Measurements from ENCODE around the gene CHST5. TPM values are rescaled to one million over a fixed set of nuclear protein-coding genes. Genes with fewer than 3 reads are reported as not detected.

The CHST5 gene
- total RNA-seq, 2 experiments from 2014 or later = not detected

GRCh38 chr16:75479421-75479990, 56.4 kb downstream of the CHST5 start:
- Mint-ChIP-seq H3K9me3 (no peaks in the 10 kb centered on the region), H3K4me1 (ENCODE audit: low read depth) (no peaks in the 10 kb centered on the region)

More at GRCh38 chr16:75479421-75479990, 56.4 kb downstream of the CHST5 start:
- peaks cover 15% of the 10 kb centered on the region for H3K27me3 Mint-ChIP-seq
- POLR2A ChIA-PET = no interaction called here
- no peaks in the 10 kb centered on the region for H3K36me3 ChIP-seq (ENCODE audit: insufficient read depth, low read length)
- no peaks in the 10 kb centered on the region for H3K4me1 ChIP-seq (ENCODE audit: insufficient read depth, low read length)
- ATAC-seq (ENCODE audit: poor library complexity) (no peak), DNase-seq (no peak)
- CTCF ChIA-PET = no interaction called here
- H3K9me3 ChIP-seq (ENCODE audit: control insufficient read depth in 1 of 2, insufficient read depth in 1 of 2, low read length in 2 of 2) = peaks cover 0 to 13% of the 10 kb centered on the region in 2 experiments
- no peak overlapping the region for H3K27ac ChIP-seq (ENCODE audit: low read depth in 1 of 2, low read length in 2 of 2)
- H3K36me3 Mint-ChIP-seq (ENCODE audit: low read depth) = no peaks in the 10 kb centered on the region
- intact Hi-C loops (cut with DNase I, micrococcal nuclease) = no loop called here
- H3K27me3 ChIP-seq (ENCODE audit: control insufficient read depth in 1 of 2, insufficient read depth in 2 of 2, low read length in 2 of 2) = no peaks in the 10 kb centered on the region
- H3K27ac Mint-ChIP-seq = no peak overlapping the region
- H3K4me3 Mint-ChIP-seq = no peak overlapping the region
- no peak overlapping the region for H3K4me3 ChIP-seq (ENCODE audit: low read length)
- TF ChIP-seq, protein P1, sequence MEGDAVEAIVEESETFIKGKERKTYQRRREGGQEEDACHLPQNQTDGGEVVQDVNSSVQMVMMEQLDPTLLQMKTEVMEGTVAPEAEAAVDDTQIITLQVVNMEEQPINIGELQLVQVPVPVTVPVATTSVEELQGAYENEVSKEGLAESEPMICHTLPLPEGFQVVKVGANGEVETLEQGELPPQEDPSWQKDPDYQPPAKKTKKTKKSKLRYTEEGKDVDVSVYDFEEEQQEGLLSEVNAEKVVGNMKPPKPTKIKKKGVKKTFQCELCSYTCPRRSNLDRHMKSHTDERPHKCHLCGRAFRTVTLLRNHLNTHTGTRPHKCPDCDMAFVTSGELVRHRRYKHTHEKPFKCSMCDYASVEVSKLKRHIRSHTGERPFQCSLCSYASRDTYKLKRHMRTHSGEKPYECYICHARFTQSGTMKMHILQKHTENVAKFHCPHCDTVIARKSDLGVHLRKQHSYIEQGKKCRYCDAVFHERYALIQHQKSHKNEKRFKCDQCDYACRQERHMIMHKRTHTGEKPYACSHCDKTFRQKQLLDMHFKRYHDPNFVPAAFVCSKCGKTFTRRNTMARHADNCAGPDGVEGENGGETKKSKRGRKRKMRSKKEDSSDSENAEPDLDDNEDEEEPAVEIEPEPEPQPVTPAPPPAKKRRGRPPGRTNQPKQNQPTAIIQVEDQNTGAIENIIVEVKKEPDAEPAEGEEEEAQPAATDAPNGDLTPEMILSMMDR (IDR thresholded peaks at IDR 0.05) = no peak

Other genes starting within 250 kb of the CHST5 start
- 10 to 100 TPM; 23.0 to 25.5 TPM for gene CFDP1, start 102.6 kb downstream of the CHST5 start, total RNA-seq
- gene TMEM170A, start 71.4 kb downstream of the CHST5 start, total RNA-seq = 10 to 100 TPM; 34.3 to 37.8 TPM
- gene CHST6, start 40.7 kb downstream of the CHST5 start, total RNA-seq = not detected
- gene TMEM231, start 20.1 kb upstream of the CHST5 start, total RNA-seq = 1 to 10 TPM; 2.5 TPM
- gene GABARAPL2, start 30.3 kb upstream of the CHST5 start, total RNA-seq = 10 to 100 TPM; 44.6 to 48.3 TPM
- gene ADAT1, start 87.2 kb upstream of the CHST5 start, total RNA-seq = 10 to 100 TPM; 46.7 to 47.6 TPM
- gene KARS1, start 111.6 kb upstream of the CHST5 start, total RNA-seq = 100 to 1,000 TPM; 151 to 153 TPM
- 100 to 1,000 TPM; 122 to 124 TPM for gene TERF2IP, start 111.7 kb upstream of the CHST5 start, total RNA-seq
- not detected for gene CPHXL2, start 140.9 kb upstream of the CHST5 start, total RNA-seq
- not detected for gene DUXB, start 165.4 kb upstream of the CHST5 start, total RNA-seq
- not detected for gene CPHXL, start 190.4 kb upstream of the CHST5 start, total RNA-seq